HepG2 (cell line): ENCODE measurements around the gene ZFHX3. TPM values are rescaled to one million over a fixed set of nuclear protein-coding genes. Genes with fewer than 3 reads are reported as not detected.

Source experiments
- FOXO4 ChIP-seq: sonication (generic); formaldehyde crosslinking; conservative IDR thresholded peaks from 2 replicates; pipeline ENCODE4 v1.8.1; 2023; ENCODE audit warnings: missing genetic modification reagents
- GFI1 ChIP-seq: sonication (generic); formaldehyde crosslinking; IDR thresholded peaks from 2 replicates; pipeline ENCODE4 v1.5.0; 2020; ENCODE audit warnings: missing genetic modification reagents, mild to moderate bottlenecking, borderline replicate concordance
- HNF1B ChIP-seq: sonication (generic); formaldehyde crosslinking; IDR thresholded peaks from 2 replicates; pipeline ENCODE4 v1.5.1; 2020; ENCODE audit warnings: mild to moderate bottlenecking, moderate library complexity, missing genetic modification reagents
- MED1 ChIP-seq: sonication (generic); formaldehyde crosslinking; IDR thresholded peaks from 2 replicates; pipeline ENCODE4 v1.4.0; 2020; ENCODE audit warnings: missing genetic modification reagents
- MIXL1 ChIP-seq: IDR thresholded peaks from 2 replicates; pipeline ENCODE4 v1.6.1; 2016
- MTF2 ChIP-seq: sonication (generic); formaldehyde crosslinking; IDR thresholded peaks from 2 replicates; pipeline ENCODE4 v1.5.0; 2020; ENCODE audit warnings: missing genetic modification reagents, borderline replicate concordance
- PITX1 ChIP-seq: sonication (generic); formaldehyde crosslinking; IDR thresholded peaks from 2 replicates; pipeline ENCODE4 v1.5.1; 2020; ENCODE audit warnings: mild to moderate bottlenecking, missing genetic modification reagents
- SOX13 ChIP-seq, 3 experiments: fragments of 450-650 bp in 1 of 3; sonication (generic) in 1 of 3; formaldehyde crosslinking in 1 of 3; IDR thresholded peaks in 2 of 3; conservative IDR thresholded peaks in 1 of 3; 2 replicates each; pipeline versions ENCODE4 v1.5.0 to v1.6.1; 2016 to 2020; ENCODE audit warnings: antibody characterized with exemption in 1 of 3, mild to moderate bottlenecking in 1 of 3, missing compliant biosample characterization in 1 of 3, missing genetic modification reagents in 1 of 3, moderate library complexity in 1 of 3
- polyA plus RNA-seq, 8 experiments: library from polyadenylated mRNA; depleted of rRNA in 3 of 8; stranded (reverse) in 7 of 8; unstranded in 1 of 8; fragments of >200 nt; fragmentation: Illumina TruSeq in 4 of 8; extraction: Trizol in 4 of 8; gene quantifications; 2 replicates each; pipeline versions ENCODE4 v1.2.1 to v1.2.3, GENCODE V29; 2011 to 2016; ENCODE audit warnings: low read depth in 4 of 8, missing spikeins in 1 of 8, mixed read lengths in 1 of 8; ENCODE audit not compliant: insufficient read depth in 1 of 8
- total RNA-seq, 5 experiments: library from RNA; depleted of rRNA; stranded (reverse); fragments of >200 nt; fragmentation: Illumina TruSeq; extraction: Trizol; gene quantifications; 2 replicates each; pipeline ENCODE4 v1.2.3, GENCODE V29; 2016; ENCODE audit warnings: low read depth in 1 of 5
- TF ChIP-seq, protein P1 (sequence below): sonication (generic); formaldehyde crosslinking; IDR thresholded peaks from 2 replicates; pipeline ENCODE4 v1.5.1; 2020; ENCODE audit warnings: mild to moderate bottlenecking, missing genetic modification reagents, borderline replicate concordance
- TF ChIP-seq, protein P2 (sequence below): IDR thresholded peaks from 2 replicates; pipeline ENCODE4 v1.4.0; 2020; ENCODE audit warnings: mild to moderate bottlenecking, missing genetic modification reagents
- TF ChIP-seq, protein P3 (sequence below), 2 experiments: sonication (generic) in 1 of 2; formaldehyde crosslinking in 1 of 2; IDR thresholded peaks; 2 replicates each; pipeline versions ENCODE4 v1.5.1 to v1.6.1; 2011 to 2020; ENCODE audit warnings: borderline replicate concordance in 1 of 2, low read depth in 1 of 2, low read length in 1 of 2, mild to moderate bottlenecking in 1 of 2, missing genetic modification reagents in 1 of 2, moderate library complexity in 1 of 2

ZFHX3 gene
- total and polyA plus RNA-seq, 2 of the 13 experiments (the other 11 are each of a cell fraction or from before 2014, with no cell fraction given) = 5.0 to 6.0 TPM

DNA sequence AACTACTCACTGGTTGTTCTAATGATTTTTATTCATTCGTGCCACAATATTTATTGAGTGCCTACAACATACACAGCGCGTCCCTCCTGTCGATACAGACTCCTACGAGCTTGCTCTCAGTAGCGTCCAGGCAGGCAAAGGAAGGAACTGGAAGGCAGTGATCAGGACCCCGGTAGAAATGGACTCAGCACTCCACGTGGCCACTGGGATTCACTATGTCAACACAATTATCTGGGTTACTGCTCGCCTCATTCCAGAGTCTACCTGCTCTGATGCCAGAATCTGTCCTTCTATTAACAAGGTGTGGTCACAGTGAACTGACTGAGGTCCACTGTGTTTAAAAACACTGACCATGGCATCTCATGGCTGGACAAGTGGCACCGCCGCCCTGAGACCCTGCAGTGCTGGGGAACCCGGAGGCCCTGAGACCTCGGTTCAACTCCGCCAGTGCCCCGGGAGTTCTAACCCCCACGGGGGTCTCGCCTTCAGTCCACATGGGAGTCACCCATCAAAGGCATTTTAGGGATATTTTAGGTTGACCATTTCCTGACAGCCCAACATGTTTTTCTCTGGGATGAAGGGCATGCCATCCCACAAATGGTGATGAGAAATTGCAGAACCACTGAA lies 71.4 kb downstream of the ZFHX3 start (continued):
- TF ChIP-seq, protein P1, sequence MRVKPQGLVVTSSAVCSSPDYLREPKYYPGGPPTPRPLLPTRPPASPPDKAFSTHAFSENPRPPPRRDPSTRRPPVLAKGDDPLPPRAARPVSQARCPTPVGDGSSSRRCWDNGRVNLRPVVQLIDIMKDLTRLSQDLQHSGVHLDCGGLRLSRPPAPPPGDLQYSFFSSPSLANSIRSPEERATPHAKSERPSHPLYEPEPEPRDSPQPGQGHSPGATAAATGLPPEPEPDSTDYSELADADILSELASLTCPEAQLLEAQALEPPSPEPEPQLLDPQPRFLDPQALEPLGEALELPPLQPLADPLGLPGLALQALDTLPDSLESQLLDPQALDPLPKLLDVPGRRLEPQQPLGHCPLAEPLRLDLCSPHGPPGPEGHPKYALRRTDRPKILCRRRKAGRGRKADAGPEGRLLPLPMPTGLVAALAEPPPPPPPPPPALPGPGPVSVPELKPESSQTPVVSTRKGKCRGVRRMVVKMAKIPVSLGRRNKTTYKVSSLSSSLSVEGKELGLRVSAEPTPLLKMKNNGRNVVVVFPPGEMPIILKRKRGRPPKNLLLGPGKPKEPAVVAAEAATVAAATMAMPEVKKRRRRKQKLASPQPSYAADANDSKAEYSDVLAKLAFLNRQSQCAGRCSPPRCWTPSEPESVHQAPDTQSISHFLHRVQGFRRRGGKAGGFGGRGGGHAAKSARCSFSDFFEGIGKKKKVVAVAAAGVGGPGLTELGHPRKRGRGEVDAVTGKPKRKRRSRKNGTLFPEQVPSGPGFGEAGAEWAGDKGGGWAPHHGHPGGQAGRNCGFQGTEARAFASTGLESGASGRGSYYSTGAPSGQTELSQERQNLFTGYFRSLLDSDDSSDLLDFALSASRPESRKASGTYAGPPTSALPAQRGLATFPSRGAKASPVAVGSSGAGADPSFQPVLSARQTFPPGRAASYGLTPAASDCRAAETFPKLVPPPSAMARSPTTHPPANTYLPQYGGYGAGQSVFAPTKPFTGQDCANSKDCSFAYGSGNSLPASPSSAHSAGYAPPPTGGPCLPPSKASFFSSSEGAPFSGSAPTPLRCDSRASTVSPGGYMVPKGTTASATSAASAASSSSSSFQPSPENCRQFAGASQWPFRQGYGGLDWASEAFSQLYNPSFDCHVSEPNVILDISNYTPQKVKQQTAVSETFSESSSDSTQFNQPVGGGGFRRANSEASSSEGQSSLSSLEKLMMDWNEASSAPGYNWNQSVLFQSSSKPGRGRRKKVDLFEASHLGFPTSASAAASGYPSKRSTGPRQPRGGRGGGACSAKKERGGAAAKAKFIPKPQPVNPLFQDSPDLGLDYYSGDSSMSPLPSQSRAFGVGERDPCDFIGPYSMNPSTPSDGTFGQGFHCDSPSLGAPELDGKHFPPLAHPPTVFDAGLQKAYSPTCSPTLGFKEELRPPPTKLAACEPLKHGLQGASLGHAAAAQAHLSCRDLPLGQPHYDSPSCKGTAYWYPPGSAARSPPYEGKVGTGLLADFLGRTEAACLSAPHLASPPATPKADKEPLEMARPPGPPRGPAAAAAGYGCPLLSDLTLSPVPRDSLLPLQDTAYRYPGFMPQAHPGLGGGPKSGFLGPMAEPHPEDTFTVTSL = 0 out of 2 replicates have a peak, but pooled peaks have one; percentile 15
- TF ChIP-seq MTF2 (CRISPR knock-in tag) = 0 out of 2 replicates have a peak, but pooled peaks have one; percentile 35
- TF ChIP-seq, protein P2, sequence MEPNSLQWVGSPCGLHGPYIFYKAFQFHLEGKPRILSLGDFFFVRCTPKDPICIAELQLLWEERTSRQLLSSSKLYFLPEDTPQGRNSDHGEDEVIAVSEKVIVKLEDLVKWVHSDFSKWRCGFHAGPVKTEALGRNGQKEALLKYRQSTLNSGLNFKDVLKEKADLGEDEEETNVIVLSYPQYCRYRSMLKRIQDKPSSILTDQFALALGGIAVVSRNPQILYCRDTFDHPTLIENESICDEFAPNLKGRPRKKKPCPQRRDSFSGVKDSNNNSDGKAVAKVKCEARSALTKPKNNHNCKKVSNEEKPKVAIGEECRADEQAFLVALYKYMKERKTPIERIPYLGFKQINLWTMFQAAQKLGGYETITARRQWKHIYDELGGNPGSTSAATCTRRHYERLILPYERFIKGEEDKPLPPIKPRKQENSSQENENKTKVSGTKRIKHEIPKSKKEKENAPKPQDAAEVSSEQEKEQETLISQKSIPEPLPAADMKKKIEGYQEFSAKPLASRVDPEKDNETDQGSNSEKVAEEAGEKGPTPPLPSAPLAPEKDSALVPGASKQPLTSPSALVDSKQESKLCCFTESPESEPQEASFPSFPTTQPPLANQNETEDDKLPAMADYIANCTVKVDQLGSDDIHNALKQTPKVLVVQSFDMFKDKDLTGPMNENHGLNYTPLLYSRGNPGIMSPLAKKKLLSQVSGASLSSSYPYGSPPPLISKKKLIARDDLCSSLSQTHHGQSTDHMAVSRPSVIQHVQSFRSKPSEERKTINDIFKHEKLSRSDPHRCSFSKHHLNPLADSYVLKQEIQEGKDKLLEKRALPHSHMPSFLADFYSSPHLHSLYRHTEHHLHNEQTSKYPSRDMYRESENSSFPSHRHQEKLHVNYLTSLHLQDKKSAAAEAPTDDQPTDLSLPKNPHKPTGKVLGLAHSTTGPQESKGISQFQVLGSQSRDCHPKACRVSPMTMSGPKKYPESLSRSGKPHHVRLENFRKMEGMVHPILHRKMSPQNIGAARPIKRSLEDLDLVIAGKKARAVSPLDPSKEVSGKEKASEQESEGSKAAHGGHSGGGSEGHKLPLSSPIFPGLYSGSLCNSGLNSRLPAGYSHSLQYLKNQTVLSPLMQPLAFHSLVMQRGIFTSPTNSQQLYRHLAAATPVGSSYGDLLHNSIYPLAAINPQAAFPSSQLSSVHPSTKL (CRISPR knock-in tag) = peak; percentile 61
- TF ChIP-seq HNF1B (CRISPR knock-in tag) = peak; percentile 29; the same call in 1 of the 2 replicates
- TF ChIP-seq PITX1 = peak; percentile 54
- peak; percentile 50 for TF ChIP-seq MED1 (CRISPR knock-in tag)
- TF ChIP-seq, protein P3, sequence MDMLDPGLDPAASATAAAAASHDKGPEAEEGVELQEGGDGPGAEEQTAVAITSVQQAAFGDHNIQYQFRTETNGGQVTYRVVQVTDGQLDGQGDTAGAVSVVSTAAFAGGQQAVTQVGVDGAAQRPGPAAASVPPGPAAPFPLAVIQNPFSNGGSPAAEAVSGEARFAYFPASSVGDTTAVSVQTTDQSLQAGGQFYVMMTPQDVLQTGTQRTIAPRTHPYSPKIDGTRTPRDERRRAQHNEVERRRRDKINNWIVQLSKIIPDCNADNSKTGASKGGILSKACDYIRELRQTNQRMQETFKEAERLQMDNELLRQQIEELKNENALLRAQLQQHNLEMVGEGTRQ (IDR thresholded peaks at IDR 0.05; ENCODE audit: low read depth, low read length) = peak; percentile 22; the same call in 1 of the 2 replicates
- TF ChIP-seq, protein P3 (CRISPR knock-in tag; IDR thresholded peaks at IDR 0.05; ENCODE audit: borderline replicate concordance) = peak; percentile 63; the same call in 1 of the 2 replicates
- TF ChIP-seq MIXL1 (CRISPR knock-in tag) = peak; percentile 76
- peak; percentile 86; the same call in 1 of the 2 replicates for TF ChIP-seq GFI1
- peak; percentile 95; the same call in 1 of the 2 replicates for TF ChIP-seq FOXO4 (CRISPR knock-in tag)
- TF ChIP-seq SOX13 (IDR thresholded peaks at IDR 0.05) = no peak
- TF ChIP-seq SOX13 (CRISPR knock-in tag; conservative IDR thresholded peaks at IDR 0.05 in 1 of 2, IDR thresholded peaks at IDR 0.05 in 1 of 2) = 0 out of 4 replicates have a peak, but pooled peaks of 1 of the 2 experiments have one; percentile 23
